Bronchial smooth muscle cell (primary cell): ENCODE measurements around the gene WAC. TPM values are rescaled to one million over a fixed set of nuclear protein-coding genes. Genes with fewer than 3 reads are reported as not detected.

Experiments
- total RNA-seq: library from RNA; depleted of rRNA; stranded (reverse); fragments of >200 nt; gene quantifications from 2 replicates; pipeline ENCODE4 v1.2.1, GENCODE V29; 2014

WAC gene
- 29.4 and 29.9 TPM in 2 replicates for total RNA-seq

GRCh38 chr10:28532337-28533185, at the start of gene WAC:
TSS of gene WAC (plus strand) at chr10:28533118. CDS start at chr10:28533580, 462 bp downstream.

Other genes starting within 250 kb of the WAC start
- gene MPP7, start 230.1 kb upstream of the WAC start, total RNA-seq: under 0.01 and 0.26 TPM in 2 replicates
- gene BAMBI, start 144.4 kb downstream of the WAC start, total RNA-seq: 0.32 and 0.77 TPM in 2 replicates